ENCODE data around the gene DRD5.
"Not testable (repeated sequence)": the region's sequence is repeated elsewhere in the genome, so short reads cannot be mapped to it uniquely, and the experiment has no call there.

The DRD5 gene

GRCh38 chr4:9781343-9782135 is at the start of gene DRD5:
DRD5 (plus strand) TSS chr4:9781634; CDS start chr4:9782030, 396 bp downstream.
- no peak for DNase-seq

- DNase-seq: not testable (repeated sequence)
These were observed 49.2 kb upstream of the DRD5 start for GRCh38 chr4:9732256-9732655.

- no peak for DNase-seq
These were observed 45.9 kb upstream of the DRD5 start for GRCh38 chr4:9735515-9735914.

- DNase-seq: not testable (repeated sequence)
These were observed 44.2 kb upstream of the DRD5 start for GRCh38 chr4:9737280-9737679.

GRCh38 chr4:9743789-9744188 is 37.6 kb upstream of the DRD5 start:
- DNase-seq: not testable (repeated sequence)

GRCh38 chr4:9745782-9746181 is 35.7 kb upstream of the DRD5 start:
- no peak for DNase-seq

- no peak for DNase-seq
These were observed 22.7 kb upstream of the DRD5 start for GRCh38 chr4:9758641-9759317.

- no peak for DNase-seq
These were observed 18.5 kb upstream of the DRD5 start for GRCh38 chr4:9762823-9763475.

- no peak for DNase-seq
These were observed 17.2 kb upstream of the DRD5 start for GRCh38 chr4:9764155-9764696.

- no peak for DNase-seq
These were observed 16.3 kb upstream of the DRD5 start for GRCh38 chr4:9765091-9765490.

- DNase-seq: no peak
These were observed 12.1 kb upstream of the DRD5 start for GRCh38 chr4:9769321-9769720.

- no peak for DNase-seq
These were observed 10.4 kb upstream of the DRD5 start for GRCh38 chr4:9771034-9771433.

GRCh38 chr4:9773471-9773870 is 8.0 kb upstream of the DRD5 start:
- DNase-seq: no peak

- DNase-seq: no peak
These were observed 652 bp downstream of the DRD5 start for GRCh38 chr4:9782136-9782436.

GRCh38 chr4:9785891-9786290 is 4.5 kb downstream of the DRD5 start:
- not testable (repeated sequence) for DNase-seq

GRCh38 chr4:9792381-9792780 is 10.9 kb downstream of the DRD5 start:
- DNase-seq: no peak

GRCh38 chr4:9796641-9797040 is 15.2 kb downstream of the DRD5 start:
- not testable (repeated sequence) for DNase-seq

GRCh38 chr4:9800848-9801247 is 19.4 kb downstream of the DRD5 start:
- no peak for DNase-seq

GRCh38 chr4:9804918-9805317 is 23.5 kb downstream of the DRD5 start:
- no peak for DNase-seq

- DNase-seq: no peak
These were observed 26.6 kb downstream of the DRD5 start for GRCh38 chr4:9808077-9808476.

- DNase-seq: no peak
These were observed 30.4 kb downstream of the DRD5 start for GRCh38 chr4:9811806-9812205.

GRCh38 chr4:9812501-9813340 is 31.3 kb downstream of the DRD5 start:
- DNase-seq: no peak

- no peak for DNase-seq
These were observed 34.9 kb downstream of the DRD5 start for GRCh38 chr4:9816285-9816684.

Measured in activated naive CD4-positive, alpha-beta T cell (primary cell).